GM18870 (cell line): ENCODE measurements around the gene ZCCHC2.

Source experiments
- ATAC-seq: cut with Tn5 transposase; IDR thresholded peaks from one replicate; pipeline ENCODE4 v1.9.1; 2021; ENCODE audit warnings: moderate library complexity; ENCODE audit not compliant: unreplicated experiment

ZCCHC2 gene

DNA sequence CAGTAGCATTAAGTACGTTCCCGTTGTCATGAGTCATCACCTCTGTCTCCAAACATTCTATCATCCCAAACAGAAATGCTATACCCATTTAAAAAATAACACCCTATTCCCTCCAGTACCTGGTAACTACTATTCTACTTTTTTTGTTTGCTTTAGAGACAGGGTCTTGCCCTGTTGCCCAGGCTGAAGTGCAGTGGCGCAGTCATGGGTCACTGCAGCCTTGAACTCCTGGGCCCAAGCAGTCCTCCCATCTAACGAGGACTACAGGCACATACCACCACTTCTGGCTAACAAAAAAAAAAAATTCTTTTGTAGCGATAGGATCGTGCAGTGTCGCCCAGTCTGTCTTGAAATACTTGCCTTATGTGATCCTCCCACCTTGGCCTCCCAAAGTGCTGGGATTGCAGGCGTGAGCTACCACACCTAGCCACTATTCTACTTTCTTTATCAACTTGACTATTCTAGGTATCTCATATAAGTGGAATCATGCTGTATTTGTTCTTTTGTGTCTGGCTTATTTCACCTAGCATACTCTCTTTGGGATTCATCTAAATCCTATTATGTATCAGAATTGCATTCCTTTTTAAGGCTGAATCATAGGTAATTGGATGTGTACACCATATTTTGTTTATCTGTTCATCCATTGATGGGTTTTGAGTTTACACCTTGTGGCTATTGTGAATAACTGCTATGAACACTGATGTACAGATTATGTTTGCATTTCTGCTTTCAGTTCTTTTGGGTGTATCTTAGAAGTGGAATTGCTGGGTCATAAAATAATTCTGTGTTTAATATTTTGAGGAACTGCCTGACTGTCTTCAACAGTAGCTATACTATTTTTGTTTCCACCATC is 14.4 kb downstream of the ZCCHC2 start:
- no peak for ATAC-seq

DNA sequence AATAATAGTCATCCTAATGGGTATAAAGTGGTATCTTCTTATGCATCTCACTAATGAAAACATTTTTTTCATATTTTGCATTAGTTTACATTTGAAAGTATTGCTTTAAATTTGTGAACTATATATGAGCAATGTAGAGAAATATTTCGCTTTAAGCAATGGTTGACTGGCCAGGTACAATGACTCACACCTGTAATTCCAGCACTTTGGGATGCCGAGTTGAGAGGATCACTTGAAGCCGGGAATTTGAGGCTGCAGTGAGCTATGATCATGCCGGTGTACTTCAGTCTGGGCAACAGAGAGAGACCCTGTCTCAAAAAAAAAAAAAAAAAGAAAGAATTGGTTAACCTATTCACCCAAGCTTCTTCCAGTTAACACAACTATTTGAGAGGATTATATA is 15.1 kb downstream of the ZCCHC2 start:
- no peak for ATAC-seq

DNA sequence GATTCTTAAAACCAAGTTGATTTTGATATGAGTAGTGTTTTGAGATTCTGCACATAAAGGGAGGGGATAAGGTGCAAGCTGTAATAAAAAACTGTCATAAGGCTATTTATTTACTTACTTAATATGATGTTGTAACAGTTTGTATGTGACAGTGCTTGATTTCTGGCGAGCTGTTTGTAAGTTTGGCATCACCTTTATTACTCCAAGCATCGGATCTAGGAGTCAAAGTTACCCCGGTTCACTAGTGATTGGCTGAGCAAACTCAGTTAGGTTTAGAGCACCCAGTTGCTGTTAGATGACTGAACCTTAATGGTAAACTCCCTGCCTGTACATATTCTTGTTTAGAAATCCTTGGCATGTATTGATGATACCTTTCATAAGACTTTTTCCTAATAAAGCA is 16.1 kb downstream of the ZCCHC2 start:
- no peak for ATAC-seq

DNA sequence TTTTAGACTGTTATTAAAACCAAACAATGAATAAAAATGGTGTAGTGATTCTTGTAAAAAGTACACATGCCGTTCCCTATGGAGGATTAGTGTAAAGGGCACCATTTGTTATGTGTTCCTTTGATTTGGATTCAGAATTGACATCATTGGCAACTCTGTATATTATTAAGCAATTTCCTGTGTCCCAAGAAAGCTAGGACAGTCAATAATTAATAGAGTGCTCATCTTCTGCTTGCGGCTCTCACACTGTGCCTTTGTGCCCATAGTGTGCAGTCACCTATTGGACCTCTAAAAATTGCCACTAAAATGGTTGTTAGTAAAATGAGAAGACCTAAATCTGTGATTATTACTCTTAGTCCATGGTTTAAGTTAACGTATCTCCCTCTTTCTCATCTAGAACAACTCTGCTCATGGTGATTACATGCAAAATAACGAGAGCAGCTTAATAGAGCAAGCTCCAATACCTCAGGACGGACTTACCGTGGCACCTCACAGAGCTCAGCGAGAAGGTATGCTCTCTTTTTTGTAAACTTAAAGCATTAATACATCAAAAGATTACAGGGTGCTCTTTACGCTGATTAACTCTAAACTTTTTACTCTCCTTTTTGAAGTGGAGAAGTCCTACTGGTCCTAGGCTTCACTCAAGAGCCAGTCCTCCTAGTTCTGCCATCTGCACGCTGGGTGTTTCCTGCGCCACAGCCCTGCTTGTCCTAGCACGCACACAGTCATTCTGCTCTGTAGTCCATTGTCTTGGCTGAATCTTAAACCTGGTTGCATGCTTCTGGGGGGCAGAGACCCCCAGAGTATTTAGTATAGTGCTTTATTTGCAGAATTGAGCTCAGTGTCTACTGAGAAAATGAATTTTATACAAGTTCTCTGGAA is 16.7 kb downstream of the ZCCHC2 start:
- ATAC-seq, result no peak

DNA sequence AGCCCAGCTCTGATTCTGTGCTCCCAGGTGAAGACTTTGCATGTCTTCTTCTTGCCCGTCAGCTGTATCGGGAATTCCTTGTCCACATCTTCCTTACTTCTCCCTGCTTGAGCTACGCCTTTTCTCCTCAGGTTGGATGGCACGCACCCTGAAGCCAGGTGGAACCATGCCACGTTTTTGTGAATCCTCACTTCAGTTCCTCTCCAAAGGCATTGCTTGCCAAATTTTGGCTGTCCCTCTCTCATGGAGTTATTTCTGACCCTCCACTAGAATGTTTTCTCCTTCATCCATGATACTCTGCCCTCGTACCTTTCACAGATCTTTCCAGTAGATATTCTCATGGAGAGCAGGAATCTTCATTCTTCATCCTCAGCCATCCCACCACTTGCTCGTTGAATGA is 20.2 kb downstream of the ZCCHC2 start:
- ATAC-seq, result no peak

DNA sequence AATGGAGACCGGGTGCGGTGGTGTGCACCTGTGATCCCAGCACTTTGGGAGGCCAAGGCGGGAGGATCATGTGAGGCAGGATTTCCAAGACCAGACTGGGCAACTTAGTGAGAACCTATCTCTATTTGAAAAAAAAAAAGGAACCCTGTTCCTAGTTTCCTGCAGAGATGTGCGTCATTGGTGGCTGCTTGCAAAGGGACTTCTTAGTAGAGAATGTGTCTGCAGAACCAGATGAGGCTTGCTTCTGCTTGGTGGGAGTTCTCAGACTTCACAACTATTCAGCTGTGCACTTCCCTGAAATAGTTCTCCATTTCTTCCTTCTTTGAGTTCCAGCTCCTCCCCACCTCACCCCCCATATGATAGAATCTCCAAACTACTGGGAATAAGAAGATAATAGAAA is 22.3 kb downstream of the ZCCHC2 start:
- no peak for ATAC-seq

DNA sequence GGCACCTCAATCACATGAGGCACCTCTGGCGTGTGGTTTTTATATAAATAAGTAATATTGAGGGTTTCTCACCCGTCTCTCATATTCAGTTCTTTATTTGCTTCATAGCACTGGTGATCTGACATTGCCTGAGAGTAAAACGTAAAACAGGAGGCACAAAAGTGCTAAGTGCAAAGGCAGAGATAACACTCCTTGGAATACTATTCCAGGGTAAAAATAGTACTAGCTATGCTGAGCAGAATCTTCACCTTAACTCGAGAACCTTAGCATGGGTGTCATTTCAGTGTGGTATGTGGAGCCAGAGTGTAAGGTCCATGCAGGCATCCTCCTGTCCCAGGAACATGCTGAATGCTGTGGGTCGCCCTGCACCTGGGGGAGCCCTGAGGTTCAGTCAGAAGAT is 26.9 kb downstream of the ZCCHC2 start:
- ATAC-seq, result no peak

DNA sequence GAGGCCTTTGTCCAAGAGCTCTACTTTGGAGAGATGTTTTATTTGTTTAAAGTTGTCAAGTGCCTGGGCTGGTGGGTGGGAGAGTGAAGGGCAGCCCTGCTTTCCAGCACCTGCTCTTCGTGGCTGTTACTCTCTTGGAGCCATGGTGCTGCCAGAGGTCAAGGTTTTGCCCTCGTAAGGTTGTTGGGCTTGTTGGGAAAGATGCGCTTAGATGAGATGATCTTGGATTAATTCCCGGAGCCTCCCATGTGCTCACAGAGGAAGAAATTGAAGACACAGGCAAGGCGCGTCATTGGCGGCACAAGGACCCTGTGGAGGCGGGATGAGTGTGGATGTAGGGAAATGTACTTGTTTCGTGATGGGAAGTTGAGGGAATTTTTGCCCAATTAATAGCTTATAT is 27.9 kb downstream of the ZCCHC2 start:
- ATAC-seq, result no peak

DNA sequence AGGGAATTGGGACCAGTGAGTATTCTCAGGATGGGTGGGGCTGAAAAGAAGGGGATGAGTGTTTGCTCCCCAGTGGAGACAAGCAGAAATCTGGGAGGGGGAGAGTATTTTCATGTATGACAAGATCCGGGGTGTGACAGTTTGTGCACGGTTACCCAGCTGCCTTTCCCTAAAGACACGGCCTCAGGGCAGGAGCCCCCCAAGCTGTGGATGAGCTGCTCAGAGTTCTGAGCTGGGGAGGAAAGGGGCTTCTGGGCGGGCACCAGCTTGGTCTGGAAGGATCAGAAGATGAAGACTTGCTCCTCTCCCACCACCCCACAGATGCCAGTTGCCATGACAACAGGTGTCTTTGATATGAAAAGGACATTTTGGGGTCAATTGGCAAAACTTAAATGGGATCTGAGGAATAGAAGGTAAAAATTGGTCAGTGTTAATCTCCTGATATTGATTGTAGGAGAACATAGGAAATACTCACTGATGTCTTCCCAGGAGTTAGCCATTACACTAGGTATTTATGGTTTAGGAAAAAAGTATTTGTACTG is 29.2 kb downstream of the ZCCHC2 start:
- no peak for ATAC-seq

DNA sequence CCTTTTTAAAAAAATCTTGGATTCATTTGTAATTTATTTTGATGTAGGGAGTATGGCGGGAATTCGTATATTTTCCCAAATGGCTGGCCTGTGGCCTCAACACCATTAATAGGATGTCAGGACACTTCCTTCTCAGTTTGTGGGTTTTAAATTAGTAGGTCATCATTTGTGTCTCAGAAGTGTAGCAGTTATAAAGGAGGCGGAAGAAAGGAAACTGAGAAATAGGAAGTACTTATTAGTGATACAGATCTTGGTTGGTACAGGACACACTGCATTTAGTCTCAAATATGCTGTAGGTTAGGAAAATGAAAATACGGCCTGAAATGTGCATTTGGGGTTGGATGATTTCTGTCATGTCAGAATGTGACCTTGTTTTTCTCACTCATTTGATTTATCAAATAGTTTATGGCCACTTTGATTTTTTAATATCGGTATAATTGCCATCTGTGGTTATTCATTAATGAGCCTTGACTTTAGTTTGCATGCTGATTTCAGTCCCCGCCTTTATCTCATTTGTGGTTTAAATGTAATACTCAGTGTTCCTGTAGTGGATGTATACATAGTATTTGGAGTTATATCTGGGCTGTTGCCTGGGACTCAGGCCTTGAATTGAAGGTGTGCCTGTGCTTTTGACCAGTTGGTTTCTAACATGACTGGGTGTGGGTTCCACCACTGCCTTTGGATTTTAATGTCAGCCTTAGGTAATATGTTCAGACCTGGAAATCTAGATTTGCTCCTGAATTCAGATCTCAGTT is 31.4 kb downstream of the ZCCHC2 start:
- ATAC-seq, result no peak

DNA sequence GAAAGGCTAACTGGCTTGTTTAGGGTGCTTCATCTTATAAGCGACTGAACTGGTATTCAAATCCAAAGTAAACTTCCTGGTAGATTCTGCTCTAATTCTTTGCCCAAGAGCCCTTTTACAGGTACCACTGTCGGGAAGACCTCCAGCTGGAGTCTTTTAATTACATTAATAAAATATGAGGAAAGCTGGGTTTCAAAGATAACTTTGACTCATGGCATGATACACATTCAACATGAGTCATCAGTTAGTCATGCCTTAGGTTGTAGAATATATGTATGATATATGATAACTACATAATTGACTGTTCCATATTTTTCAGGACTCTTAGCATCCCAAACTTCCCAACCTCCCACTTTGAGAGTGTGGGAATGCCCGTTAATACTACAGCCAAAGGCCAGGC is 32.3 kb downstream of the ZCCHC2 start:
- ATAC-seq, result no peak

DNA sequence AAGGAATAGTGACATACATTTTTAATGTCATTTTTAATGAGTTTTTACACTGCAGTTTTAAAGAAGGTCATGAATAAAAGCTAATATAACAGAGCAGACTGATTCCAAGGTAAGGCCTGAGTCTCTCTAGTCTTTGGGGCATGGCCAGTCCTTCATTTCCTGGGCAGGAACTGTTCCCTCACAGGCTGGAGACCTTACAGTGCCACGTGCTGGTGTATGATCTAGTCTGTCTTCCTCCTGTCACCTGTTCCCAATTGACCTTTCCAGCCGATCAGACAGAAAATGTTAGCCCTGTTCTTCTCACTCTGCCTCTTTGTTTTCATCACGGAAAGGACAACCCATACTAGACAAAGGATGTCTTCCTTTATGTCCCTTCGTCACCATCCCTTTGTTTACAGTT is 33.6 kb downstream of the ZCCHC2 start:
- ATAC-seq, result no peak

DNA sequence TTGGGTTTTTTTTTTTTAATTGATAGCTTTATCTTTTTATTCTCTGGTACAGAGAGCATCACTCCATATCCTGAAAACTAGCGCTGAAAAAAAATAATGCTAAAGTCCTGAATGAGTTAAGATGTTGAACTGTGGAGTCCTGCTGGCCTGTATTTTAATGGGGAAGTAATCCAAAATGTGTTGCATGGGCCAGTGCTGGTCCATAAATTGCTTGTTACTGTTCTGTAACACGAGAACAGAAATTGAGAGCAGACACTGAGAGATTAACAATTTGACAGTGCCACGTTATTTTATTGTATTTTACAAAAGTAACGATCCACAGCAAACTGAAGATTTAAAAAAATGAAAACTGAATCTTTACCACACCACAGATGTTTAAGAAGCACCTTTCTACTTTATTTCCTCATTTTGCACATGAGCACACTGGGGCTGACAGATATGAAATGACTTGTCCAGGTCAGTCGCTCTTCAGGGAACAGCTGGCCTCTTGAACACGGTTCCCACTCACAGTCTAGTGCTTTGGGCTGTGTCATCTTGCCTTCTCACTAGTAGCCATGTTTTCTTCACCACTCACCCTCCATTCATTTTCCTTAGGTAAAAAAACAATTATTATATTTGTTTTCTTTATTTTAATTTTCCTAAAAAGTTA is 35.3 kb downstream of the ZCCHC2 start:
- ATAC-seq, result no peak

DNA sequence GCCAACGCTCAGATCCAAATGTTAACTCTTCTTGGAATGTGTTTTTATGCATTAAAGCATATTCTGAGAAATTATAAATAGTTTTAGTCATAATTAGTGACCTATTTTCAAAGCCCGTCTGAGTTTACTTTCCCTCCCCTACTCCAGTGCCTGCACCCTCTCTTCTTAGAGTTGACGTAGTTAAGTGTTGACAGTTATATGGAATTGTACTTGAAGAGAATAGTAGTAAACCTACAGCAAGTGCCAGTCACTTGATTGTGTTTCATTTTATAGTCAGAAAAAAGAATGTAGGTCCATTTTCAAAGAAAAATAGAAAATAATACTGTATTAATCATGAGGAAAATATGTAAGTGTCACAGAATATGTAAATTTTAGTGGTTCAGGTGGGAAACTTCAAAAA is 41.2 kb downstream of the ZCCHC2 start:
- no peak for ATAC-seq

DNA sequence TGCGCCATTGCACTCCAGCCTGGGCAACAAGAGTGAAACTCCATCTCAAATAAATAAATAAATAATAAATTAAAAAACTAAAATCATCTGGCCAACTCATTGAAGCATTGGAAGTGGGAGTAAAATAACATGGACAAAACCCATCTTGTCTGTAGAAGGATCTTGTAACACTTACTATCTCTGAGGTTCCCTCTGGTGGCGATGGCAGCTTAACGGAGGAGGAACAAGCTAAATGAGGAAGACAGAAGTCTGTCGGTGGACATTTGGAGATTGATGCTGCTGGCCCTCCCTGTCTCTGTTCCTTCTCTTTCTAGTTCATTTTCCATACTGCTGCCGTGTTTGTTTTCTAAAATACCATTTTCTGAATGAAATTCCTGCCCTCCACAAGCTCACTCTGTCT is 43.4 kb downstream of the ZCCHC2 start:
- no peak for ATAC-seq

DNA sequence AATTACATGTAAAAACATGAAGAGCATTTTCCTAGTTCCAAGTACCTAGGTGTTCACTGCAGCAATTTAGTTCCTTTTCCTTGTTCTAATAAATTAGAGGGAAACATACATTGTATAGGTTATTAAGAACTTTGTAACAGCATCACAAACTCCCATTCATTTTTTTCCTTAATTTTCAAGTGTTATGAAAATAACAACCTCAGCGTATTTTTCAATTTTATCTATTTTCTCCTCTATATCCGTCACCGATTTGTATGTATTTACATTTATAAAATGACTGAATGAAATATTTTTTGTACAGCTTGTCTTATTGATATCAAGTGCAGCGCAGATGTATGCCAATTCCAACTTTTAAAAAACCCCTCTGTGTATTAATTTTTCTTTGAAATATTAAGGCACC is 44.0 kb downstream of the ZCCHC2 start:
- ATAC-seq, result no peak

DNA sequence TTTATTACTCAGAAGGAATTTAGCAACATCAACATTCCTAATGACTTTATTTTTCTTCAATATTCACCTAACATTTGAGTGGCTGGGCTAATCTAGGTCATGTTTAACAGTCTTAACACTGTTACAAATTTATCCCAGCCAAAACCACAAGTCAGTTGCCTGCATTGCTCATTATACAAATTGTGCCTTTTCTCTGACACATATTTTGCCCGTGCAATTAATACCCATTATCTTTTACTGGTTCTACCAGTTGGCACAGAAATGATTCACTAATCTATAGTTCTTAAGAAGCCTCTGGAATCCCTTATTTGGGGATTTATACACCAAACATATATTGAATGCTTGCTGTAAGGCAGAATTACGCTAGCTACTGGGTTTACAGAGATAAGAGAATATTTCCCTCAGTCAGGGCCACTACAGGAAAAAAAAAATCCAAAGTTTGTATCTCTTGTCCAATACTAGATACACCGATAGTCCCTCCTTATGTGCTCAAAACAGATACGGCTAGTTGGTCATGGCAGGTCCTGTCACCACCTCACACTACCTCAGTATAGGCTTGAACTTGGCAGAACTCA is 46.3 kb downstream of the ZCCHC2 start:
- ATAC-seq, result no peak

DNA sequence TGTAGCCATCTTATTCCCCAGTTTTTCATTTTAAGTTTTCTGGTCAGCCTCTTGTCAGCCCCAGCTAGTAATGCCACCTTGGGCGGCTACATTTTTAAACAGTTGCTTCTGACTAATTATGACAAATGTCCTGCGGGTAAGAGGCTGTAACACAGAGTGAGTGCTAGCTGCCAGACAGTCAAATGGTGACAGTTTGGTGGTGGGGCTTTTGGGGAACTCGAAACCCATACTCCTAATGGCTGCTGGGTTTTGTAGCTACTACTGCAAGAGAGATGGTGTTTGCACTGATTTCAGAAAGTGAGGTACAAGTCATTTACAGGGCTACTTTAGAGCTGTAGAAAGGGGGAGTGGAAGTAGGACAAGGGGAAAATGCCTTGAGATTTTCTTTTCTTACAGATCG is 48.2 kb downstream of the ZCCHC2 start:
- ATAC-seq, result no peak

DNA sequence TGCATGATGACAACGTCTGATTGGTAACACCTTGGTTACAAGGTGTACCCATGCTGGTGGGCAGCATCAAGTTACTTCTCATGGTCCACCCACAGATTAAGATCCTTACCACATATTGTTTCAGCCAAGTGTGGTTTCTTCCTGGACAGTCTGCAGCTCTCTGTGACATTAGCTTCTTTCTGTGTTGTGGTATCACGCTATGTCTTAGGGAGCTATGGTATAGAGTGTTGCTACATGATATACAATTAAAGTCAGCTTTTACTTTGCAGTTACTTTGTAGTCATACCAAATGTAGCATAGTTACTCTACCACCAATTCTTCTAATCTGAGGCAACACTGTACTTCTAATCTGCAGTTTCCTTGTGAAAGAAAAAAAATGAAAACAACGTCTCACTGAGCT is 48.8 kb downstream of the ZCCHC2 start:
- ATAC-seq, result no peak

DNA sequence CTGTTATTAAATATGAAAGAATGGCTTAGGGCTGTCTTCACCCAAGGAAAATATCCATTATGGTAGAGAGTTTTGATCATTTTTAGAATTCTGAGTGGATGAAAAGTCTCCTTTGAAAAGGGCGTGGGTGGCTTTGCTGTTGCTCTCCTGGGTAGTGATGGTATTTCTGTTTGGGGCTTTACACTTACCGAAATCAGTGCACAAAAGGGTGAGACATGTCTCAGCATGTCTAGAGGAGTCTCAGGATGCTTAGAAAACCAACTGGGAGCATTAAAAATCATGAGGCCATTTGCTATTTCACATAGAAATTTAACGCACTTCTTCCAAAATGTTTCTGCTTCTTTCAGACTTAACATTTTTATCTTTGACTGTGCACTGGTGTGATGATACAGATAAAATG is 49.6 kb downstream of the ZCCHC2 start:
- no peak for ATAC-seq
